NCI-H1930 (cell line): ENCODE measurements around the gene RP2.

Source experiments
- DNase-seq, 2 experiments: peaks; one replicate each; lab custom pipeline; 2025; lab: John Stamatoyannopoulos, UW

Gene RP2

GRCh38 chrX:46844913-46845312 lies 8.1 kb downstream of the RP2 start:
- DNase-seq, result no peak

- no peak for DNase-seq
Measured at GRCh38 chrX:46849933-46850332, 13.1 kb downstream of the RP2 start.

- no peak for DNase-seq
Measured at GRCh38 chrX:46850771-46851170, 13.9 kb downstream of the RP2 start.

- DNase-seq, result no peak
Measured at GRCh38 chrX:46856483-46856882, 19.6 kb downstream of the RP2 start.

GRCh38 chrX:46860557-46860956 lies 23.7 kb downstream of the RP2 start:
- DNase-seq, result peak in 1 of 2 experiments; percentile 1

GRCh38 chrX:46863072-46863471 lies 26.2 kb downstream of the RP2 start:
- no peak for DNase-seq

GRCh38 chrX:46864606-46865005 lies 27.8 kb downstream of the RP2 start:
- no peak for DNase-seq

GRCh38 chrX:46865281-46865680 lies 28.4 kb downstream of the RP2 start:
- no peak for DNase-seq

GRCh38 chrX:46866726-46867125 lies 29.9 kb downstream of the RP2 start:
- DNase-seq, result no peak

- DNase-seq, result no peak
Measured at GRCh38 chrX:46873746-46874145, 36.9 kb downstream of the RP2 start.

GRCh38 chrX:46876901-46877300 lies 40.1 kb downstream of the RP2 start:
- no peak for DNase-seq

GRCh38 chrX:46882266-46882665 lies 45.4 kb downstream of the RP2 start:
- no peak for DNase-seq

- DNase-seq, result no peak
Measured at GRCh38 chrX:46884799-46885198, 48.0 kb downstream of the RP2 start.

GRCh38 chrX:46898207-46898606 lies 61.4 kb downstream of the RP2 start:
- no peak for DNase-seq

- DNase-seq, result peak; percentile 69 to 78
Measured at GRCh38 chrX:46903458-46904242, 66.8 kb downstream of the RP2 start.

GRCh38 chrX:46904626-46905025 lies 67.8 kb downstream of the RP2 start:
- no peak for DNase-seq

GRCh38 chrX:46910415-46910814 lies 73.6 kb downstream of the RP2 start:
- DNase-seq, result no peak

- DNase-seq, result peak; percentile 76 to 81
Measured at GRCh38 chrX:46912098-46912602, 75.3 kb downstream of the RP2 start, which contains the start of gene JADE3. Gene JADE3 (plus strand): TSS chrX:46912421. CDS start chrX:46984895, 72,474 bp downstream.

- peak; percentile 19 to 29 for DNase-seq
Measured at GRCh38 chrX:46912603-46913491, 76.0 kb downstream of the RP2 start.

GRCh38 chrX:46913667-46914066 lies 76.8 kb downstream of the RP2 start:
- no peak for DNase-seq

- no peak for DNase-seq
Measured at GRCh38 chrX:46916273-46916672, 79.4 kb downstream of the RP2 start.

- no peak for DNase-seq
Measured at GRCh38 chrX:46917622-46918021, 80.8 kb downstream of the RP2 start.

- no peak for DNase-seq
Measured at GRCh38 chrX:46918434-46918833, 81.6 kb downstream of the RP2 start.
